Natural killer cell (primary cell): Measurements from ENCODE around the gene KASH5. TPM values are rescaled to one million over a fixed set of nuclear protein-coding genes. Genes with fewer than 3 reads are reported as not detected.

Experiments used
- ATAC-seq, 3 donors: fragments of 150-1000 bp in 2 of 3; fragments of 200-7000 bp in 1 of 3; cut with Tn5 transposase; 1 replicate in 1 of 3; 2 replicates in 2 of 3; pipeline ENCODE4 v1.10.0; 2021; ENCODE audit warnings: mild to moderate bottlenecking in 2 of 3, moderate library complexity in 2 of 3
- DNase-seq, 2 donors: peaks; one replicate each; pipeline versions ENCODE4 v3.0.0 to v3.0.0-alpha.2; 2013 to 2021; ENCODE audit warnings: mixed read lengths in 1 of 2
- H3K27ac ChIP-seq: one replicate; pipeline ENCODE4 v1.5.1; 2013; ENCODE audit warnings: mild to moderate bottlenecking, low read length
- H3K27me3 ChIP-seq: one replicate; pipeline ENCODE4 v1.6.1; 2013; ENCODE audit warnings: low read length; ENCODE audit not compliant: control insufficient read depth, insufficient read depth
- H3K36me3 ChIP-seq: one replicate; pipeline ENCODE4 v1.6.1; 2013; ENCODE audit warnings: low read length; ENCODE audit not compliant: control insufficient read depth, insufficient read depth
- H3K4me1 ChIP-seq: one replicate; pipeline ENCODE4 v1.6.1; 2013; ENCODE audit warnings: low read length; ENCODE audit not compliant: control insufficient read depth, insufficient read depth
- H3K4me3 ChIP-seq: one replicate; pipeline ENCODE4 v1.5.1; 2013; ENCODE audit warnings: low read length
- H3K9me3 ChIP-seq: one replicate; pipeline ENCODE4 v1.6.1; 2013; ENCODE audit warnings: low read length; ENCODE audit not compliant: control insufficient read depth, insufficient read depth
- H3K27ac Mint-ChIP-seq, 2 donors: one replicate each; pipeline ENCODE4 v1.8.0; 2022; ENCODE audit warnings: mild to moderate bottlenecking in 2 of 2, mixed read lengths in 2 of 2, moderate library complexity in 1 of 2
- H3K27me3 Mint-ChIP-seq, 2 donors: one replicate each; pipeline ENCODE4 v1.8.0; 2022; ENCODE audit warnings: low read depth in 2 of 2, mixed read lengths in 2 of 2
- H3K36me3 Mint-ChIP-seq: one replicate; pipeline ENCODE4 v1.8.0; 2022; ENCODE audit warnings: mixed read lengths
- H3K4me1 Mint-ChIP-seq, 2 donors: one replicate each; pipeline ENCODE4 v1.8.0; 2022; ENCODE audit warnings: mixed read lengths in 2 of 2
- H3K4me3 Mint-ChIP-seq: one replicate; pipeline ENCODE4 v1.8.0; 2022; ENCODE audit warnings: mild to moderate bottlenecking, moderate library complexity, mixed read lengths
- H3K9me3 Mint-ChIP-seq, 2 donors: one replicate each; pipeline ENCODE4 v1.8.0; 2022; ENCODE audit warnings: mixed read lengths in 2 of 2
- WGBS: methylation state at CpG from one replicate; pipeline ENCODE4 v1.1.7; 2013; ENCODE audit warnings: missing lambda C conversion rate; ENCODE audit not compliant: insufficient coverage; 5-methylcytosine and 5-hydroxymethylcytosine counted together
- intact Hi-C: fragments of 100-400 bp; cut with micrococcal nuclease; formaldehyde crosslinking; loops from one replicate; pipeline ENCODE4 v1.14.2; 2022
- total RNA-seq, 4 donors: library from RNA; stranded (reverse); fragments of 120-200 nt in 1 of 4; gene quantifications; one replicate each; pipeline versions ENCODE4 v1.2.3 to v1.2.4, GENCODE V29; 2013 to 2022
- TF ChIP-seq, protein P1 (sequence below): fragments of 200-600 bp; IDR thresholded peaks from one replicate; pipeline ENCODE4 v1.8.0; 2022; ENCODE audit warnings: antibody characterized with exemption

Gene KASH5
- total RNA-seq, 3 donors from 2014 or later (not counting 1 experiment from before 2014, with no cell fraction given): 0.73 to 0.80 TPM; not detected in 1

DNA sequence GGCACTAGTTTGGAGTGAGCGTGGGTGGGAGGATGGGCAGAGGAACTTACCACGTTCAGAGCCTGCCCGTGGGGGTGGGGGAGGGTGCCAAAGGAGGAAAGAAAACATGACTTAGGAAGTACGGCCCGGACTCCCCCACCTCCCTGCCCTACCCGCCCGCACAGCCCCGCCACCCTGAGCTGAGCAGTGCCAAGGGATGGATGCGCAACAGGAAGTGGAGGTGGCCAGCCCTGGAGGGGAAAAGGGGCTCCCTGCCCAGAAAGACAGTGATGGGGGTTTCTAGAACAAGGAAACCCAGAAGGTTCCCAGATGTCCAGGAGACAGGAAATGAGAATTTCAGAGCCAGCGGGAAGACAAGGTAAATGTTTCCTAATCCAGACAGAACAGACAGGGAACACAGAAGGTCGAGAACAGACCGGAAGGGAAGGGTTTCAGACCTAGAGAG, 32.1 kb upstream of the KASH5 start:
- no peaks in the 10 kb centered on the region for H3K9me3 Mint-ChIP-seq
- no peak overlapping the region for H3K27ac Mint-ChIP-seq
- H3K4me1 ChIP-seq: peaks cover 7% of the 10 kb centered on the region

DNA sequence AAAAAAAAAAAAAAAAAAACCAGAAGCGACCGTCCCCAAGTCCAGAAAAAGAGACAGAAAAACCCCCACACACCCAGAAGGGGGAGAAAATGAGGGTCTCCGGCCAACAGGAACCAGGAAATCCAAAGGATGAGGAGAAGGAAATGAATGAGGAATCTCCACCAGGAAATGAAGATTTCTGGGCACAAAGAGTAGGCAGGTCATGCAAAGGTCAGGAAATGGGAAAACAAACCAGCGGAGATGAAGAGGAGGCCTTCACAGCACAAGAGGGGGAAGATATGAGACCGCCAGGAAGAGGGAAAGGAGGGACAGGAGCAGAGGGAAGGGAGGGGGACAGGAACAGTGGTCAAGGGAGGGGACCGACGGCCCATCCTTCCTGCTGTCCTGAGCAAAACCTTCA, 31.7 kb upstream of the KASH5 start:
- Mint-ChIP-seq H3K4me3 (no peak overlapping the region), H3K4me1 (peaks cover 11 to 14% of the 10 kb centered on the region in 2 donors), H3K27ac (no peak overlapping the region), H3K9me3 (no peaks in the 10 kb centered on the region), H3K27me3 (peaks cover 27 to 48% of the 10 kb centered on the region in 2 donors), H3K36me3 (no peaks in the 10 kb centered on the region)
- 79% methylated on average over 5 of the region's 7 CpGs for whole genome bisulfite sequencing
- Histone ChIP-seq H3K4me3 (no peak overlapping the region), H3K27ac (no peak overlapping the region), H3K36me3 (no peaks in the 10 kb centered on the region), H3K4me1 (peaks cover 11% of the 10 kb centered on the region), H3K9me3 (no peaks in the 10 kb centered on the region), H3K27me3 (peaks cover 7% of the 10 kb centered on the region)
- ATAC-seq (no peak), DNase-seq (no peak)
- intact Hi-C loops: no loop called here
- TF ChIP-seq, protein P1, sequence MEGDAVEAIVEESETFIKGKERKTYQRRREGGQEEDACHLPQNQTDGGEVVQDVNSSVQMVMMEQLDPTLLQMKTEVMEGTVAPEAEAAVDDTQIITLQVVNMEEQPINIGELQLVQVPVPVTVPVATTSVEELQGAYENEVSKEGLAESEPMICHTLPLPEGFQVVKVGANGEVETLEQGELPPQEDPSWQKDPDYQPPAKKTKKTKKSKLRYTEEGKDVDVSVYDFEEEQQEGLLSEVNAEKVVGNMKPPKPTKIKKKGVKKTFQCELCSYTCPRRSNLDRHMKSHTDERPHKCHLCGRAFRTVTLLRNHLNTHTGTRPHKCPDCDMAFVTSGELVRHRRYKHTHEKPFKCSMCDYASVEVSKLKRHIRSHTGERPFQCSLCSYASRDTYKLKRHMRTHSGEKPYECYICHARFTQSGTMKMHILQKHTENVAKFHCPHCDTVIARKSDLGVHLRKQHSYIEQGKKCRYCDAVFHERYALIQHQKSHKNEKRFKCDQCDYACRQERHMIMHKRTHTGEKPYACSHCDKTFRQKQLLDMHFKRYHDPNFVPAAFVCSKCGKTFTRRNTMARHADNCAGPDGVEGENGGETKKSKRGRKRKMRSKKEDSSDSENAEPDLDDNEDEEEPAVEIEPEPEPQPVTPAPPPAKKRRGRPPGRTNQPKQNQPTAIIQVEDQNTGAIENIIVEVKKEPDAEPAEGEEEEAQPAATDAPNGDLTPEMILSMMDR: no peak

More for the DNA sequence above, 32.1 kb upstream of the KASH5 start:
- H3K4me1 Mint-ChIP-seq: peaks cover 7 to 14% of the 10 kb centered on the region in 2 donors
- Histone ChIP-seq H3K36me3 (no peaks in the 10 kb centered on the region), H3K9me3 (no peaks in the 10 kb centered on the region), H3K27ac (no peak overlapping the region), H3K27me3 (peaks cover 5% of the 10 kb centered on the region), H3K4me3 (no peak overlapping the region)
- DNase-seq (no peak), ATAC-seq (no peak)
- peaks cover 23 to 44% of the 10 kb centered on the region in 2 donors for H3K27me3 Mint-ChIP-seq
- 29% methylated on average over 6 of the region's 12 CpGs for WGBS
- intact Hi-C loops: no loop called here
- TF ChIP-seq, protein P1: no peak
- no peaks in the 10 kb centered on the region for H3K36me3 Mint-ChIP-seq
- no peak overlapping the region for H3K4me3 Mint-ChIP-seq

DNA sequence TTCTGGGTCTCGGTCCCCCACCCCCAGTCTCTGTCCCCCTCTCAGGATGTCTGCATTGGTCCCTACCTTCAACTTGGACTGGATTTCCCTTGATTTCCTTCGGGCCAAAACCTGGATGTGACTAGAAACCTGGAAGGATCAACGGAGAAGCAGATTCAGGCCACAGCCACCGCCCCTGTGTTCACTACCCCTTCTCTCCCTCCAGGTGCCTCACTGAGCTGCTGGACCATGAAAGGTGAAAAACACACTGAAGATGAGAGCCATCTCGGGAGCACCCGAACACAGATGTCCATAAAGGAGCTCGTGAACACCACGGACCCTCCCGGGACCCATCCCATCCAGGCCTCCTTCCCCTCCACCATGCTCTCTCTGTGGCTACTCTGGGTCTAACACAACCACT, 30.9 kb upstream of the KASH5 start:
- no peak overlapping the region for H3K4me3 ChIP-seq
- H3K4me1 ChIP-seq: peaks cover 19% of the 10 kb centered on the region
- WGBS: 74% methylated on average over 9 of the region's 9 CpGs
- H3K27me3 ChIP-seq: peaks cover 15% of the 10 kb centered on the region
- no peaks in the 10 kb centered on the region for H3K9me3 Mint-ChIP-seq
- H3K36me3 ChIP-seq: no peaks in the 10 kb centered on the region
- H3K36me3 Mint-ChIP-seq: no peaks in the 10 kb centered on the region
- peaks cover 28 to 52% of the 10 kb centered on the region in 2 donors for H3K27me3 Mint-ChIP-seq
- no peak overlapping the region for H3K4me3 Mint-ChIP-seq
- H3K4me1 Mint-ChIP-seq: peaks cover 11 to 14% of the 10 kb centered on the region in 2 donors
- ATAC-seq (no peak), DNase-seq (no peak)
- TF ChIP-seq, protein P1: no peak
- H3K27ac Mint-ChIP-seq: no peak overlapping the region
- intact Hi-C loops: no loop called here
- H3K9me3 ChIP-seq: no peaks in the 10 kb centered on the region
- H3K27ac ChIP-seq: no peak overlapping the region
